Prostate gland (tissue), 2 donors: Measurements from ENCODE around the gene PILRA.
"Not testable (repeated sequence)": the region's sequence is repeated elsewhere in the genome, so short reads cannot be mapped to it uniquely, and the experiment has no call there.

Source experiments
- POLR2A ChIP-seq: fragments of 450-650 bp; IDR thresholded peaks from one replicate; pipeline ENCODE4 v1.6.1; 2016; ENCODE audit warnings: antibody characterized with exemption, mild to moderate bottlenecking
- POLR2AphosphoS5 ChIP-seq: sonication (generic); formaldehyde crosslinking; IDR thresholded peaks from one replicate; pipeline ENCODE4 v1.6.1; 2017; ENCODE audit warnings: antibody characterized with exemption
- TF ChIP-seq, protein P1 (sequence below), 4 experiments: fragments of 200-600 bp in 2 of 4; fragments of 450-650 bp in 2 of 4; sonication (generic) in 2 of 4; IDR thresholded peaks; 1 replicate in 3 of 4; 2 replicates in 1 of 4; pipeline ENCODE4 v1.5.1; 2016 to 2019; ENCODE audit warnings: antibody characterized with exemption in 4 of 4, mild to moderate bottlenecking in 2 of 4, moderate library complexity in 2 of 4

DNA sequence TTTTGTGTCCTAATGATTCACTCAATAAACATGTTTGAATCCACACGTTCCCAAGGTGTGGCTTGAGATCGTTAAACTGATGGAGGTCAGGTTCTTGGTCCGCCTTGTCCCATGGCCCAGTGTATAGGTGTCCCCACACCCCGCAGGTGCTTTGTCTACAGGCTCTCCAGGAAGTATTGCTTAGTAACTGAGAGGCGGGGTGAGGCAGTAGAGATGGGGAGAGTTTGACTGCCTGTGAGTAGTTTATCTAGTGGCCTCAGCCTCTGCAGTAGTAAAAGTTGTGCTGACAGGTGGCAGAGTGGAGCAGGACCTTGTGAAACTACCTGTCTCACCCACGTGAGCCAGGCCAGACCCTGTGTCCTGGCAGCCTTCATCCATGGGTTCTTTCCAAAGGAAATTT, 32.0 kb upstream of the PILRA start:
- TF ChIP-seq, protein P1, sequence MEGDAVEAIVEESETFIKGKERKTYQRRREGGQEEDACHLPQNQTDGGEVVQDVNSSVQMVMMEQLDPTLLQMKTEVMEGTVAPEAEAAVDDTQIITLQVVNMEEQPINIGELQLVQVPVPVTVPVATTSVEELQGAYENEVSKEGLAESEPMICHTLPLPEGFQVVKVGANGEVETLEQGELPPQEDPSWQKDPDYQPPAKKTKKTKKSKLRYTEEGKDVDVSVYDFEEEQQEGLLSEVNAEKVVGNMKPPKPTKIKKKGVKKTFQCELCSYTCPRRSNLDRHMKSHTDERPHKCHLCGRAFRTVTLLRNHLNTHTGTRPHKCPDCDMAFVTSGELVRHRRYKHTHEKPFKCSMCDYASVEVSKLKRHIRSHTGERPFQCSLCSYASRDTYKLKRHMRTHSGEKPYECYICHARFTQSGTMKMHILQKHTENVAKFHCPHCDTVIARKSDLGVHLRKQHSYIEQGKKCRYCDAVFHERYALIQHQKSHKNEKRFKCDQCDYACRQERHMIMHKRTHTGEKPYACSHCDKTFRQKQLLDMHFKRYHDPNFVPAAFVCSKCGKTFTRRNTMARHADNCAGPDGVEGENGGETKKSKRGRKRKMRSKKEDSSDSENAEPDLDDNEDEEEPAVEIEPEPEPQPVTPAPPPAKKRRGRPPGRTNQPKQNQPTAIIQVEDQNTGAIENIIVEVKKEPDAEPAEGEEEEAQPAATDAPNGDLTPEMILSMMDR (IDR thresholded peaks at IDR 0.05) = not testable (repeated sequence)
- not testable (repeated sequence) for TF ChIP-seq POLR2A
- TF ChIP-seq POLR2AphosphoS5 = peak; percentile 23
